ENCODE measurements around the gene HEMK1. TPM values are rescaled to one million over a fixed set of nuclear protein-coding genes. Genes with fewer than 3 reads are reported as not detected.

Gene HEMK1
- total and polyA plus RNA-seq, 2 donors (not counting 1 experiment from before 2014, with no cell fraction given): 34.2 to 43.0 TPM

- DNase-seq: no peak
- H3K27ac ChIP-seq (ENCODE audit: low read length in 2 of 2): no peak overlapping the region
- peaks cover 46% of the 10 kb centered on the region for H4K20me1 ChIP-seq (ENCODE audit: control insufficient read depth, insufficient read depth, low read length, poor library complexity, severe bottlenecking)
- Mint-ChIP-seq H3K4me1 (peaks cover 54% of the 10 kb centered on the region), H3K9me3 (ENCODE audit: insufficient read depth) (no peaks in the 10 kb centered on the region), H3K4me3 (no peak overlapping the region), H3K27ac (no peak overlapping the region), H3K27me3 (no peaks in the 10 kb centered on the region)
- peaks cover 72% of the 10 kb centered on the region for H3K79me2 ChIP-seq (ENCODE audit: control insufficient read depth, insufficient read depth, low read length)
- ChIA-PET POLR2A (interaction anchor here (0.5 kb wide), 1 partner anchor 10 kb away, joined by 4 read pairs; the partner anchor contains the start of gene MAPKAPK3), CTCF (interaction anchor here (0.8 to 1.3 kb wide), 2 partner anchors 11 to 14 kb away, joined by 3 read pairs; partner anchors contain the start of gene MAPKAPK3)
- no peak overlapping the region for H3K4me3 ChIP-seq (ENCODE audit: control extremely low read depth in 1 of 5, extremely low read depth in 1 of 5, insufficient read depth in 1 of 5, low read depth in 2 of 5, low read length in 4 of 5)
- H3K27me3 ChIP-seq (replicated peaks in 1 of 4; ENCODE audit: control extremely low read depth in 1 of 4, control insufficient read depth in 3 of 4, insufficient read depth in 4 of 4, low read length in 3 of 4): no peaks in the 10 kb centered on the region
- H3K36me3 ChIP-seq (replicated peaks in 1 of 2; ENCODE audit: control extremely low read depth in 1 of 2, control insufficient read depth in 1 of 2, extremely low read depth in 1 of 2, insufficient read depth in 2 of 2, low read length in 1 of 2): peaks cover 1 to 7% of the 10 kb centered on the region in 2 experiments
- ATAC-seq (ENCODE audit: low read depth): no peak
- WGBS (ENCODE audit: insufficient coverage): 80% methylated on average over 5 of the region's 6 CpGs
- intact Hi-C loops (cut with micrococcal nuclease): no loop called here
- H3K4me2 ChIP-seq (replicated peaks; ENCODE audit: low read depth, low read length, poor library complexity, severe bottlenecking): no peak overlapping the region
- peaks cover 18 to 40% of the 10 kb centered on the region in 2 donors for H3K4me1 ChIP-seq (ENCODE audit: control insufficient read depth in 2 of 2, insufficient read depth in 2 of 2, low read length in 2 of 2)
- TF ChIP-seq CTCF (IDR thresholded peaks at IDR 0.05) (no peak), EZH2 (IDR thresholded peaks at IDR 0.05; ENCODE audit: borderline replicate concordance, insufficient read depth, low read depth, low read length, poor library complexity, severe bottlenecking) (no peak)
- H3K9me3 ChIP-seq (ENCODE audit: control extremely low read depth in 1 of 3, control insufficient read depth in 2 of 3, insufficient read depth in 1 of 3, low read length in 2 of 3): peaks cover 0 to 4% (median 0%) of the 10 kb centered on the region in 3 donors
- no peak overlapping the region for H2AFZ ChIP-seq (ENCODE audit: insufficient read depth, low read depth, low read length, poor library complexity, severe bottlenecking)
- no peak overlapping the region for H3K9ac ChIP-seq (ENCODE audit: low read length)
These were observed 58.2 kb downstream of the HEMK1 start for GRCh38 chr3:50627407-50628051.

- no peak for ATAC-seq (ENCODE audit: low read depth)
- Mint-ChIP-seq H3K4me3 (no peak overlapping the region), H3K27ac (no peak overlapping the region), H3K9me3 (ENCODE audit: insufficient read depth) (no peaks in the 10 kb centered on the region), H3K27me3 (no peaks in the 10 kb centered on the region), H3K4me1 (peaks cover 56% of the 10 kb centered on the region)
- DNase-seq: no peak
- peaks cover 0 to 3% of the 10 kb centered on the region in 2 experiments for H3K36me3 ChIP-seq (replicated peaks in 1 of 2; ENCODE audit: control extremely low read depth in 1 of 2, control insufficient read depth in 1 of 2, extremely low read depth in 1 of 2, insufficient read depth in 2 of 2, low read length in 1 of 2)
- no peak overlapping the region for H2AFZ ChIP-seq (ENCODE audit: insufficient read depth, low read depth, low read length, poor library complexity, severe bottlenecking)
- H3K4me3 ChIP-seq (ENCODE audit: control extremely low read depth in 1 of 5, extremely low read depth in 1 of 5, insufficient read depth in 1 of 5, low read depth in 2 of 5, low read length in 4 of 5): no peak overlapping the region
- peaks cover 46% of the 10 kb centered on the region for H4K20me1 ChIP-seq (ENCODE audit: control insufficient read depth, insufficient read depth, low read length, poor library complexity, severe bottlenecking)
- no peak overlapping the region for H3K27ac ChIP-seq (ENCODE audit: low read length in 2 of 2)
- CTCF ChIA-PET: interaction anchor here (1.0 to 1.3 kb wide), 2 partner anchors 24 to 26 kb away, joined by 3 to 4 read pairs; no protein-coding TSS in a partner anchor
- peaks cover 0 to 4% (median 0%) of the 10 kb centered on the region in 3 donors for H3K9me3 ChIP-seq (ENCODE audit: control extremely low read depth in 1 of 3, control insufficient read depth in 2 of 3, insufficient read depth in 1 of 3, low read length in 2 of 3)
- no peaks in the 10 kb centered on the region for H3K27me3 ChIP-seq (replicated peaks in 1 of 4; ENCODE audit: control extremely low read depth in 1 of 4, control insufficient read depth in 3 of 4, insufficient read depth in 4 of 4, low read length in 3 of 4)
- no peak overlapping the region for H3K9ac ChIP-seq (ENCODE audit: low read length)
- peaks cover 75% of the 10 kb centered on the region for H3K79me2 ChIP-seq (ENCODE audit: control insufficient read depth, insufficient read depth, low read length)
- WGBS (ENCODE audit: insufficient coverage): 100% methylated on average over 2 of the region's 3 CpGs
- POLR2A ChIA-PET: no interaction called here
- H3K4me1 ChIP-seq (ENCODE audit: control insufficient read depth in 2 of 2, insufficient read depth in 2 of 2, low read length in 2 of 2): peaks cover 15 to 40% of the 10 kb centered on the region in 2 donors
- TF ChIP-seq EZH2 (IDR thresholded peaks at IDR 0.05; ENCODE audit: borderline replicate concordance, insufficient read depth, low read depth, low read length, poor library complexity, severe bottlenecking) (no peak), CTCF (IDR thresholded peaks at IDR 0.05) (no peak)
- intact Hi-C loops (cut with micrococcal nuclease): no loop called here
- H3K4me2 ChIP-seq (replicated peaks; ENCODE audit: low read depth, low read length, poor library complexity, severe bottlenecking): no peak overlapping the region
These were observed 59.3 kb downstream of the HEMK1 start for GRCh38 chr3:50628601-50629000.

All from B cell (primary cell).